ENCODE measurements around the gene TNFRSF6B.
A peak's percentile ranks its signal among the peaks of the same experiment; 100 is the strongest.

TNFRSF6B gene

DNA sequence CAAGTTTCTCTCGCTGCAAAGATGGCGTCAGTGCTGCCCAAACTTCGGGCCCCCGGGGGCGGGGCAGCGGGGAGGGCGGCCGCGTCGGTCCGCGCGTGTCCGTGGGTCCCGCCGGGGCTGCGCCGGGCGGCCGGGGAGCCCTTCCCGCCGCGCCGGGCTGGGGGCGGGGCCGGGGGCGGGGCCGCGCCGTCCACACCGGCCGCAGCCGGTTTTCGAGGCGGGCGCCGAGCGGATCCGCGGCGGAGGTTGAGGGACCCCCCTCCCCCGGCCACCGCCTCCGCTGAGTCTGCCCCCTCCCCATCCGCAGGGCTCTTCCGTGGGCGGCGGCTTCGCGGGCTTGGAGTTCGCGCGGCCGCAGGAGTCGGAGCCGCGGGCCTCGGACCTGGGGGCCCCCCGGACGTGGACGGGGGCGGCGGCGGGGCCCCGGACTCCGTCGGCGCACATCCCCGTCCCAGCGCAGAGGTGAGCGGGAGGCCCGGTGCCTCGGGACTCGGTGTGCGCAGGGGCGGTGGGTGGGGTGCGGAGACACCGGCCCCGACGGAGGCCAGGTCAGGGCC is 43.7 kb downstream of the TNFRSF6B start:
- no peak for DNase-seq

DNA sequence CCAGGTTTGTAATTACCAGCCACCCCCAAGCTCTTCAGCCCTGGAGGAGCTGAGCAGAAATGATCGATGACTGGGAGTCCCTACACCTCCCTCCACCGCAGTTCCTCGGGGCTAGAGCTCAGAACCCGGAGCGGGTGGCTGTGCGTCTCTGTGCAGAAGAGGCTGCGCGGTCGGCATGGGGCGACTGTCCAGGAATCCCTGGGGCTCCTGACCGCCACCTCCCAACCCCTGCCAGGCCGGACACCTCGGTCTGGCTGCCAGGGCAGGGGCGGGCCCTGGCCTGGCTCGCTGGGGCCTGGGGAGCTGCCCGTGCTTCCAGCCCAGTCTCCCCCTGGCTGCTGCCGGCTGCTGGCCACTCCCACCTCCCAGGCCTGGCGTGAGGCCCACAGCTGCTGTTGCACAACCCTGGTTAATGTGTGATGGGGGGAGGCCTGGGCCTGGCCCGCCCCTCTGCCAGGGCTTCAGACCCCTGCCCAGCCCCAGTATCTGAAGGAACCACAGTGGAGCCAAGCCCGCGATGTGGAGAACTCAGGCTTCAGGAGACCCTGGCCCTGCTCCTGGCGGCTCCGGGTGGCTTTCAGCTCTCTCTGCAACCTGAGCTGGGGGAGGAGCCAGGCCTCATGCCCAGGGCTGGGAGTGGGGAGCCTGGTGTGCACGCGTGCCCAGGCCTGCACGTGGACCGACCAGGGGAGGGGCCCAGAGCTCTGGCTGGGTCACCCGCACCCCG is 44.3 kb downstream of the TNFRSF6B start:
- DNase-seq: peak; percentile 64

DNA sequence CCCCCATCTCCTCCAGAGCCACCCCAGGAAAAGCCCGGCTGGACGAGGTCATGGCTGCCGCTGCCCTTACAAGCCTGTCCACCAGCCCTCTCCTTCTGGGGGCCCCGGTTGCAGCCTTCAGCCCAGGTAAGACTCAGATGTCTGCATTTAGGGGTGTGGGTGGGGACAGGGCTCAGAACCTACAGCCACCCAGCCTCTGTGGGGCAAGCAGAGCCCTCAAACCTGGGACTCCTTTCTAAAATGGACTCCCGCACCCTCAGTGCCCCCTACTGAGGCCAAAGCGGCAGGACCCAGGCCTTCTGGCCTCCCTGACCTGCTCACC is 44.9 kb downstream of the TNFRSF6B start:
- no peak for DNase-seq

DNA sequence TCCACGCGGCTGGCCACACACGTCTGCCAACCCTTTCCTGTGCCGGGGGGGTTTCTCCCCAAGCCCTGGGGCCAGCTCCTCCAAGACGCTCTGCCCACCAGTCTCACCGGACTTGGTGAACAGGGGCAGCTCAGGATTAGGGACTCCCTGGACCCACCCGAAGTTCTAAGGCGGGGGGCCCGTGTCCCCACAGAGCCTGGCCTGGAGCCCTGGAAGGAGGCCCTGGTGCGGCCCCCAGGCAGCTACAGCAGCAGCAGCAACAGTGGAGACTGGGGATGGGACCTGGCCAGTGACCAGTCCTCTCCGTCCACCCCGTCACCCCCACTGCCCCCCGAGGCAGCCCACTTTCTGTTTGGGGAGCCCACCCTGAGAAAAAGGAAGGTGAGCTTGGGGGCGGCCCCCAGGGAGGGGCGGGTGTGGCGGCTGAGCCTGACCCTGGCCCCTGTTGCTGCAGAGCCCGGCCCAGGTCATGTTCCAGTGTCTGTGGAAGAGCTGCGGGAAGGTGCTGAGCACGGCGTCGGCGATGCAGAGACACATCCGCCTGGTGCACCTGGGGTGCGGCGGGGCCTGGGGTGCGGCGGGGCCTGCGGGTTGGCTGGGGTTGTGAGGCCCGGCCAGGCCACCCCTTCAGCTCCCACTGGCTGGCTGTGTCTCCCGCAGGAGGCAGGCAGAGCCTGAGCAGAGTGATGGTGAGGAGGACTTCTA is 45.4 kb downstream of the TNFRSF6B start:
- no peak for DNase-seq

DNA sequence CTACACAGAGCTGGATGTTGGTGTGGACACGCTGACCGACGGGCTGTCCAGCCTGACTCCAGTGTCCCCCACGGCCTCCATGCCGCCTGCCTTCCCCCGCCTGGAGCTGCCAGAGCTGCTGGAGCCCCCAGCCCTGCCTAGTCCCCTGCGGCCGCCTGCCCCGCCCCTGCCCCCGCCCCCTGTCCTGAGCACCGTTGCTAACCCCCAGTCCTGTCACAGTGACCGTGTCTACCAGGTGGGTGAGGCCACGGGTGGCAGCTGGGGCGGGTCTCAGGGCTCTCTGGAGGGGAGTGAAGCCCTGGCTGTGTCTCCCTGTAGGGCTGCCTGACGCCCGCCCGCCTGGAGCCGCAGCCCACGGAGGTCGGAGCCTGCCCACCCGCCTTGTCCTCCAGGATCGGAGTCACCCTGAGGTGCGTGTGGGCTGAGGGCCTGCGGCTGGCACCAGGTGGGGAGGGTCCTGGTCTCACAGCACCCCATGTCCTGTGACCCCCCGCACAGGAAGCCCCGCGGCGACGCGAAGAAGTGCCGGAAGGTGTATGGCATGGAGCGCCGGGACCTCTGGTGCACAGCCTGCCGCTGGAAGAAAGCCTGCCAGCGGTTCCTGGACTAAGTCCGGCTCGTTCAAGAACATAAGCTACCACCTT is 46.1 kb downstream of the TNFRSF6B start:
- DNase-seq: no peak

DNA sequence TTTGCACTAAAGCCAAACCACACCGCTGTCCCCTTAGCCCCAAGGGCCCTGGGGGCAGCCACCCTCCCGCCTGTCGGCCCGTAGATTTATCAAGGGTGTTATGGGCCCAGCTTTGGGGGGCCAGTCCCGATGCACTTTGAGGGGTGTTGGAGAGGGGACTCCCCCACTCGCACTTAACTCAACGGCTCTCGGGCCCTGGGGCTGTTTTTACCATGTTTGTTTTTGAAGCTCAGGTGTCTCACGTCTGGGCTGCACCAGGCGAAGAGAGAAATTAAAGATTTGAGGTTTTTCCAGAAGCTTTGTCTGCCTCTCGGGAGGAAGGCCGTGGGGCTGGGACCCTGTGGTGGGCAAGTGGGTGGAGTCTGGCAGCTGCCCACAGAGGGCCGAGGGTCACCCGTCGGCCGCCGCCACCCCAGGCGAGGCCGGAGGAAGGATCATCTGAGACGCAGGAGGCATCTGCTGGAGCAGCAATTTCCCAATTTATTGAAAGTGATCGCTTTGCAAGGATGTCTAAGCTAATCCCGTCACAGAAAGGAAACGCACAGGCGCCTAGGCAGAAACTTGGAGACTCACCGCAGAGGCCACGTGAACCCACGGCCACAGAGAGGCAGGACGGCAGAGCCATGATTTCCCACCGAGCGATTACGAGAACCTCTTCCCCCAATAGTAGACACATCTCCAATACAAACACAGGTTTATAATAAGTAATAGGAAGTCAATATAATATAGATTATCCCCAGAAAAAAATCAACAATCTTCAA is 46.9 kb downstream of the TNFRSF6B start:
- DNase-seq: no peak

DNA sequence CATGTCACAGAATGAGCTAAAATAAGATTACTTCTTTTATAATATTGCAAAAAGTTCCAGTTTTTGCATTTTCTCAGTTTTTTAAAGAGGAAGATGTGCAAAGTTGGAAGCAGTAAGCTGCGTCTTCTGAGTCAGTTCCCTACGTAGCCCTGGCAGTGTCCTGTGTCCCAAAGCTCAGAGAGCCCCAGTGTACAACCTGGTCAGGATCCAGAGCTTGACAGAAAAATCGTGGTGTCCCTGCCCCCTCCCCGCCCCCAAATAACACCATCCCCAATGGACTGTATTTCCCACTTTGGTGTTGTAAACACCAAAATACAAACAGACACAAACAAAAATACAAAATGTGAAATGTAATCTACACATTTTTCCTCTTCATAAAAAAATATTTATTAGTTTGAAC is 47.7 kb downstream of the TNFRSF6B start:
- DNase-seq: no peak

DNA sequence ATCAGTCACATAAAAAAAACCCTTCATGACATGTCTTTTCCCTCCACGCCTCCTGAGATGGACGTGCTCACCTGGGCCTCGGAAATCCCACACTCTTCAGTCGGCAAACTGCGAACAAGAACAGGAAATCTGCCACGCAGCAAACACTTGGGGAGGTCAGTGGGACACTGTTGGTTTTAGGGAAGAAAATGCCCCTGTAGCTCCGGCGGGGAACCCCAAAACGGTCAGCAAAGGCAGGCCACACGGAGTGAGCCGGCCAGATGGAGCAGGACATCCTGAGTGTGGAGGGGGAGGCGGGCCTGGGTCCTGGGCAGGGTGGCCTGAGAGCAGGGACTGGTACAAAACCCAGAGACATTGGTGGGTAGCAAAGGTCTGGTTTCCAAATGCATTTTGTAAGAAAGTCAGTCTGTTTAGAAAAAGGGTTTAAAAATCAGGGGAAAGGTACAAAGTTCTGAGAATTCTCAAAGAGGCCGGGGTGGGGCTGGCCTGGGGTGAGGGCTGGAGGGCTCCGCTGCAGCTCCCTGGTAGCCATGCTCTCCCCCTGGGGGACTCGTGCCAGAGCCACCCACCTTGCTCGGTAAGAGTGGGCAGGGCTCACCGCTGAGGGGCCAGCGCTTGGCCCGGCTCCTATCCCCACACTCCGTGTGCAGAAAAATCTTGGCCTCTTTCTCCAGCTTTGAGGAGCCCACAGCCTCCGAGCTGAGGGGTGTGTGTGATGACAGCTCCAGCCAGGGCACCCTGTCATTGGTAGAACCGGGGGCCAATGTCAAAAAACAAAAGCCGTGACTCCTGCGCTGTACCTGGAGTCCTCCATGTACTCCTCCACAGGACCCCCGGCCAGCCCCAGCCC is 48.3 kb downstream of the TNFRSF6B start:
- DNase-seq: no peak

DNA sequence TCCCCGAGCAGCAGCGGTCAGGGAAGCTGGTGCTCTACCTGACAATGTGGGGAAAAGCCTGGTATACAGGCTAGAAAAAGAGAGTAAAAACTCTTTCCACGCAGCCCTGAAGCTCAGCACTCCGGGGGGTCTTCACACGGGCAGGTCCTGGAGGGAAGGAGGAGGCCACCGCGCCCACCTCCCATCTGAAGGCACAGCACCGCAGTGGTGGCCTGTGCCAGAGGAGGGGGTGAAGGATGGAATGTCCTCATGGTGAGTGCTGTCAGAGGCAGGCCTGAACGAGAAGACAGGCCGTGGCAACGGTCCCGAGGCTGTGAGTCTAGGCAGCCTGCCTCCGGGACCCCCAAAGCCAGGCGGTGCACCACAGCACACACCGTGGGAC is 49.0 kb downstream of the TNFRSF6B start:
- DNase-seq: no peak

DNA sequence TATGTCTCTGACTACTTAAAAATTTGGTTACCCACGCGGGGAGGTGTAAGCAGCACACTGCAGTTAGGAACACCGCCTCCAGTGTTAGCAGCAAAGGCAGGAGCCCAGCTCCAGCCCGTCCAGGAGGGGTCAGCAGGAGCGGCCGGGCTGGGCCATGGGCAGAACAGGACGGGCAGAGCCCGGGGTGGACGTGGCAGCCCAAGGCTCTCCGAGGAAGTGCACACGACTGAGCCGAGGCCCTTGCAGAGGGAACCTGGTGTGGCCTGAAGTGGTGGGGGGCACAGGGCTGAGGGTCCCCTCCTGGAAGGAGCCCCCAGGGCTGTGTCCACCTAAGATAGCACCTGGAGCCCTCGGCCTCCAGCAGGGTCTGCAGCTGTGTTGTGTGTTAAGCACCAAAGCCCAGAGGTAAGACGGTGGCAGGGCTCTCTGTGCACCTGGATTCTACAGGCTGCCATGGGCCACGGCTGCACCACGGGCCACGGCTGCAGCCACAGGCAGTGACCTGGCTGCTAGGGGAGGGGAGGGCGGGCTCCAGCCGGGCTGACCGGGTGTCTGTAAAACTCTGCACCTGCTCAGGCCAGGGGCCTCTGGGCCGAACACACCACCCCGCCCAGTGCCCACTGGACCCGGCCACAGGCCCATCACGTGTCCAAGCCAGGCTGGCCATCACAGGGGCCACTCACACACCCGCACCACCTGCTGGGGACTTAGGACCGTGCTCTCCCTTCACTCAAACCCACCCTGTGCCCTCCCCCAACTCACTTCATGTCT is 49.7 kb downstream of the TNFRSF6B start:
- no peak for DNase-seq

DNA sequence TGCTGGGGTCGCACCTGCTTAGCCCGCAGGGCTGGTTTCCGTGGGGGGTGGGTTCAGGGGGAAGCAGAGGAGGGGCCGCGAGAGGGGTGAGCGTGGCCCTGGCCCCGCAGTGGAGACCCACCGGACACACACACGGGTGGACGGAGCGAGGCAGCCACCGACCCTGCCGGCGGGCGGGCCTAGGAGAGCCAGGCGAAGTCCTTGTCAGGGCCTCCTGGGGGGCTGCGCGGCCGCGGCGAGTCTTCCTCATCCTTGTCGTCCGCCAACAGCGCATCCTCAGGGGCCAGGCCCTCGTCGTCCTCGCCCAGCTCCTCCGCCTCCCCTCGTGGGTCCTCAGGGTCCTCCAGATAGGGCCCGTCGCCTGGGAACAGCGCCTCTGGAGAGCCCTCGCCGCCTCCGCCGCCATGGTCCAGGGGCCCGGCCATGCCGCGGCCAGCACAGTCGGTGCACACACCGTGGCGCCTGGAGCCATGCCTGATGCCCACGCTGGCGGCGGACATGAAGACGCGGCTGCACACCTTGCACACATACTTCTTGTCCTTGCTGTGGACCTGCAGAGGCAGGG is 50.4 kb downstream of the TNFRSF6B start:
- no peak for DNase-seq

DNA sequence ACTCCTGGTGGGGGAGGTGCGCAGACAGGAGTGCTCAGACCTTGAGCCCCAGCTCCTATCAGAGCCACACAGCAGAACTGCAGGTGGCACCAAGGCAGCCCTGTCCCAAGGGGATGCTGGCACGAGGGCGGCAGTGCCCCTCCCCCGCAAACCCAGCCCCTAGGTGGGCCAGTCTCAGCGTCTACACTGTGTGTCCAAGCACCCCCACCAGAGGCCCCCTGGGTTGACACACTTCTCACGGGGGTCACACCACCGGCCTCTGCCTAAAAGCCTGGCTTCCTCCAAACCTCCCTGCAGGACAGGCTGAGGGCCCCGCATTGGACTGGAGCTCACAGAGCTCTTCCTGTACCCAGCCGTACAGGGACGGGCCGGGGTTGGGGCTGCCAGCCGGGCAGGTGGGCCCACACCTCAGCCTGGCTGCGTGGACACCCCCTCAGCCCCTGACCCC is 51.2 kb downstream of the TNFRSF6B start:
- DNase-seq: no peak
